ENCODE data around the gene AGAP5. TPM values are rescaled to one million over a fixed set of nuclear protein-coding genes. Genes with fewer than 3 reads are reported as not detected.

Gene AGAP5
- total and polyA plus RNA-seq, 2 of the 8 experiments (the other 6 are each of a cell fraction or from before 2014, with no cell fraction given): 5.4 to 6.0 TPM

GRCh38 chr10:73743327-73743904, 45.5 kb upstream of the AGAP5 start (continued):
- TF ChIP-seq CHD7 (IDR thresholded peaks at IDR 0.05; ENCODE audit: insufficient replicate concordance, low read length) (no peak), TAF1 (IDR thresholded peaks at IDR 0.05; ENCODE audit: low read depth, low read length) (no peak), RFX5 (IDR thresholded peaks at IDR 0.05; ENCODE audit: borderline replicate concordance, low read depth, low read length) (no peak), KDM1A (IDR thresholded peaks at IDR 0.05; ENCODE audit: borderline replicate concordance, low read length) (no peak), CBX5 (IDR thresholded peaks at IDR 0.05; ENCODE audit: low read depth, low read length) (no peak), RBBP5 (IDR thresholded peaks at IDR 0.05; ENCODE audit: borderline replicate concordance, low read depth, low read length) (no peak), NANOG (IDR thresholded peaks at IDR 0.05; ENCODE audit: insufficient read depth, low read depth, low read length, poor library complexity, severe bottlenecking) (no peak), SP4 (IDR thresholded peaks at IDR 0.05; ENCODE audit: low read length) (no peak), RXRA (IDR thresholded peaks at IDR 0.05; ENCODE audit: insufficient read depth, low read depth, low read length) (no peak), NRF1 (IDR thresholded peaks at IDR 0.05; ENCODE audit: low read depth, low read length) (no peak), CREB1 (IDR thresholded peaks at IDR 0.05) (no peak), EZH2 (IDR thresholded peaks at IDR 0.05; ENCODE audit: low read depth, low read length, severe bottlenecking) (no peak)
